Measurements from ENCODE around the gene DOCK10. TPM values are rescaled to one million over a fixed set of nuclear protein-coding genes. Genes with fewer than 3 reads are reported as not detected.

Gene DOCK10
- total and polyA plus RNA-seq, 2 donors (not counting 3 experiments of a cell fraction or from before 2014, with no cell fraction given), result 5.8 to 23.0 TPM

DNA sequence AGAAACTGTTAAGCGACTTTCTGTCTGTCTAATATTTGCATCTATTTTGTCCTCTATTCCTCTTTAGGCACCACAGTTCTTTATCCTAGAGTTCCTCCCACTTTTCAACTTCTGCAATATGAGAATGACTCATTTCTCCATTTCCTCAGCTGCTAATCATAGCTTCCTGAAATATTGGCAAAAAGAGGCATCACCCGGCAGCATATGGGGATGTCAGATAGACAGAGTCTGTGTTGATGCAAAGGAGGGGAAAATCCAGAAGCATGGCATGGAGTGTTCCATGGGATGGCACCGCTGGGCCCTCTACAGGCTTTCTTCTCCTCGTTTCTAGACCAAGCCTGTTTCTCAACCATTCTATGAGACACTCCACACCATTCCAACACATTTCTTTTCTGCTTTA, 93.4 kb downstream of the DOCK10 start:
- H3K4me3 ChIP-seq (replicated peaks in 1 of 3; ENCODE audit: insufficient read depth in 1 of 3, low read depth in 1 of 3, low read length in 3 of 3), result no peak overlapping the region
- H3K27me3 ChIP-seq (ENCODE audit: control insufficient read depth in 2 of 2, insufficient read depth in 2 of 2, low read length in 2 of 2), result no peaks in the 10 kb centered on the region
- peak overlapping the region; percentile 99 for H3K27ac ChIP-seq (ENCODE audit: insufficient read depth, low read depth, low read length)
- no peaks in the 10 kb centered on the region for H3K36me3 ChIP-seq (ENCODE audit: control insufficient read depth in 2 of 2, extremely low read depth in 1 of 2, insufficient read depth in 2 of 2, low read length in 2 of 2)
- no peak overlapping the region for H2AFZ ChIP-seq (ENCODE audit: low read depth, low read length)
- intact Hi-C loops (cut with micrococcal nuclease) (loop anchor here (10.0 kb wide), 1 partner anchor 1004 kb away; the partner anchor contains the start of gene WDFY1), dilution Hi-C loops (cut with MboI; ENCODE audit: extremely low pct_ligation_motif_present, low sequenced_read_pairs) (no loop called here)
- peaks cover 44% of the 10 kb centered on the region for H3K4me1 ChIP-seq (ENCODE audit: control insufficient read depth, extremely low read depth, insufficient read depth, low read length)
- no peaks in the 10 kb centered on the region for H3K9me3 ChIP-seq (replicated peaks; ENCODE audit: control insufficient read depth, insufficient read depth, low read length)
- peak; percentile 82 for FAIRE-seq
- peaks cover 27% of the 10 kb centered on the region for H3K79me2 ChIP-seq (ENCODE audit: control insufficient read depth, insufficient read depth, low read length)
- H3K4me2 ChIP-seq (ENCODE audit: insufficient read depth, low read length), result peak overlapping the region; percentile 100
- peak; percentile 94 for DNase-seq (ENCODE audit: low read depth, low spot score)
- no TSS peak for BruUV-seq (replicated peaks)
- ChIA-PET CTCF (interaction anchor here (0.6 to 1.9 kb wide), 8 partner anchors 11 to 172 kb away, joined by 3 to 19 read pairs (median 4); no protein-coding TSS in a partner anchor), POLR2A (interaction anchor here (1.2 kb wide), 1 partner anchor 111 kb away, joined by 4 read pairs; no protein-coding TSS in a partner anchor)
- peak overlapping the region; percentile 99 for H3K9ac ChIP-seq (replicated peaks; ENCODE audit: extremely low read depth, insufficient read depth, low read length)
- H3K9me1 ChIP-seq (replicated peaks; ENCODE audit: control insufficient read depth, extremely low read depth, insufficient read depth, low read length), result no peaks in the 10 kb centered on the region
- no peaks in the 10 kb centered on the region for H4K20me1 ChIP-seq (replicated peaks; ENCODE audit: control insufficient read depth, extremely low read depth, insufficient read depth, low read length)
- TF ChIP-seq JUN (IDR thresholded peaks at IDR 0.05; ENCODE audit: borderline replicate concordance, insufficient read depth, insufficient read length, low read depth), result peak; percentile 91
- TF ChIP-seq POLR2A (IDR thresholded peaks at IDR 0.05; ENCODE audit: low read depth, low read length), result peak; percentile 60
- peak; percentile 84 for TF ChIP-seq GATA2 (IDR thresholded peaks at IDR 0.05; ENCODE audit: insufficient read depth, insufficient read length, low read depth, low read length)
- no peak for TF ChIP-seq MYC (IDR thresholded peaks at IDR 0.05; ENCODE audit: low read depth, low read length)
- TF ChIP-seq, protein P1, sequence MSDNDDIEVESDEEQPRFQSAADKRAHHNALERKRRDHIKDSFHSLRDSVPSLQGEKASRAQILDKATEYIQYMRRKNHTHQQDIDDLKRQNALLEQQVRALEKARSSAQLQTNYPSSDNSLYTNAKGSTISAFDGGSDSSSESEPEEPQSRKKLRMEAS (IDR thresholded peaks at IDR 0.05; ENCODE audit: insufficient read depth, insufficient read length), result no peak
- TF ChIP-seq, protein P2, sequence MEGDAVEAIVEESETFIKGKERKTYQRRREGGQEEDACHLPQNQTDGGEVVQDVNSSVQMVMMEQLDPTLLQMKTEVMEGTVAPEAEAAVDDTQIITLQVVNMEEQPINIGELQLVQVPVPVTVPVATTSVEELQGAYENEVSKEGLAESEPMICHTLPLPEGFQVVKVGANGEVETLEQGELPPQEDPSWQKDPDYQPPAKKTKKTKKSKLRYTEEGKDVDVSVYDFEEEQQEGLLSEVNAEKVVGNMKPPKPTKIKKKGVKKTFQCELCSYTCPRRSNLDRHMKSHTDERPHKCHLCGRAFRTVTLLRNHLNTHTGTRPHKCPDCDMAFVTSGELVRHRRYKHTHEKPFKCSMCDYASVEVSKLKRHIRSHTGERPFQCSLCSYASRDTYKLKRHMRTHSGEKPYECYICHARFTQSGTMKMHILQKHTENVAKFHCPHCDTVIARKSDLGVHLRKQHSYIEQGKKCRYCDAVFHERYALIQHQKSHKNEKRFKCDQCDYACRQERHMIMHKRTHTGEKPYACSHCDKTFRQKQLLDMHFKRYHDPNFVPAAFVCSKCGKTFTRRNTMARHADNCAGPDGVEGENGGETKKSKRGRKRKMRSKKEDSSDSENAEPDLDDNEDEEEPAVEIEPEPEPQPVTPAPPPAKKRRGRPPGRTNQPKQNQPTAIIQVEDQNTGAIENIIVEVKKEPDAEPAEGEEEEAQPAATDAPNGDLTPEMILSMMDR (IDR thresholded peaks at IDR 0.05; ENCODE audit: extremely low read depth in 1 of 2, insufficient read depth in 1 of 2, low read depth in 1 of 2, low read length in 2 of 2), result peak in 1 of 2 donors; percentile 9
- TF ChIP-seq FOS (IDR thresholded peaks at IDR 0.05; ENCODE audit: borderline replicate concordance, insufficient read depth, low read length), result peak; percentile 94
- no peak for TF ChIP-seq EZH2 (IDR thresholded peaks at IDR 0.05; ENCODE audit: borderline replicate concordance, low read depth, low read length, severe bottlenecking)
- peak; percentile 85 for TF ChIP-seq POLR2AphosphoS5 (IDR thresholded peaks at IDR 0.05; ENCODE audit: insufficient read depth, low read depth, low read length)
